Measurements from ENCODE around the gene ZNF582. TPM values are rescaled to one million over a fixed set of nuclear protein-coding genes. Genes with fewer than 3 reads are reported as not detected.

The ZNF582 gene
- 1.4 TPM for total RNA-seq

GRCh38 chr19:56393119-56394012 lies at the start of gene ZNF582:
Gene ZNF582, minus strand, starts transcription at chr19:56393534. Its CDS starts 1,782 bp downstream, at chr19:56391752.
- no peaks in the 10 kb centered on the region for H3K27me3 ChIP-seq (ENCODE audit: insufficient read depth, low read length)
- H3K4me1 ChIP-seq (ENCODE audit: insufficient read depth, low read length), result peaks cover 3% of the 10 kb centered on the region
- peaks cover 18% of the 10 kb centered on the region for H3K9me3 ChIP-seq (ENCODE audit: low read depth, low read length)
- H3K4me3 ChIP-seq (ENCODE audit: low read length), result peak within 1 kb of the TSS; percentile 60

GRCh38 chr19:56441206-56441792 lies 48.0 kb upstream of the ZNF582 start:
- Histone ChIP-seq H3K9me3 (ENCODE audit: low read depth, low read length) (peaks cover 85% of the 10 kb centered on the region), H3K27me3 (ENCODE audit: insufficient read depth, low read length) (no peaks in the 10 kb centered on the region), H3K4me3 (ENCODE audit: low read length) (no peak overlapping the region), H3K4me1 (ENCODE audit: insufficient read depth, low read length) (no peaks in the 10 kb centered on the region)

GRCh38 chr19:56423985-56424353 lies 30.6 kb upstream of the ZNF582 start:
- peaks cover 100% of the 10 kb centered on the region for H3K9me3 ChIP-seq (ENCODE audit: low read depth, low read length)
- H3K4me3 ChIP-seq (ENCODE audit: low read length), result no peak overlapping the region
- H3K4me1 ChIP-seq (ENCODE audit: insufficient read depth, low read length), result no peaks in the 10 kb centered on the region
- no peaks in the 10 kb centered on the region for H3K27me3 ChIP-seq (ENCODE audit: insufficient read depth, low read length)

- H3K27me3 ChIP-seq (ENCODE audit: insufficient read depth, low read length), result no peaks in the 10 kb centered on the region
- no peaks in the 10 kb centered on the region for H3K4me1 ChIP-seq (ENCODE audit: insufficient read depth, low read length)
- H3K4me3 ChIP-seq (ENCODE audit: low read length), result no peak overlapping the region
- H3K9me3 ChIP-seq (ENCODE audit: low read depth, low read length), result peaks cover 100% of the 10 kb centered on the region
These were observed 30.1 kb upstream of the ZNF582 start for GRCh38 chr19:56423276-56423984.

- Histone ChIP-seq H3K27me3 (ENCODE audit: insufficient read depth, low read length) (no peaks in the 10 kb centered on the region), H3K4me1 (ENCODE audit: insufficient read depth, low read length) (peaks cover 19% of the 10 kb centered on the region), H3K4me3 (ENCODE audit: low read length) (no peak overlapping the region), H3K9me3 (ENCODE audit: low read depth, low read length) (peaks cover 37% of the 10 kb centered on the region)
These were observed 11.7 kb upstream of the ZNF582 start for GRCh38 chr19:56405062-56405461.

GRCh38 chr19:56404705-56405056 lies 11.3 kb upstream of the ZNF582 start:
- peaks cover 37% of the 10 kb centered on the region for H3K9me3 ChIP-seq (ENCODE audit: low read depth, low read length)

GRCh38 chr19:56403764-56404704 lies 10.7 kb upstream of the ZNF582 start, which contains the start of gene ZNF583:
Gene ZNF583, plus strand, starts transcription at chr19:56404332. Its CDS starts 2,783 bp downstream, at chr19:56407115.
- Histone ChIP-seq H3K4me1 (ENCODE audit: insufficient read depth, low read length) (peaks cover 19% of the 10 kb centered on the region), H3K4me3 (ENCODE audit: low read length) (peak within 1 kb of the TSS; percentile 71), H3K9me3 (ENCODE audit: low read depth, low read length) (peaks cover 36% of the 10 kb centered on the region), H3K27me3 (ENCODE audit: insufficient read depth, low read length) (no peaks in the 10 kb centered on the region)

More at GRCh38 chr19:56404705-56405056, 11.3 kb upstream of the ZNF582 start:
- Histone ChIP-seq H3K27me3 (ENCODE audit: insufficient read depth, low read length) (no peaks in the 10 kb centered on the region), H3K4me1 (ENCODE audit: insufficient read depth, low read length) (peaks cover 19% of the 10 kb centered on the region), H3K4me3 (ENCODE audit: low read length) (peak overlapping the region; percentile 71)

- H3K27me3 ChIP-seq (ENCODE audit: insufficient read depth, low read length), result no peaks in the 10 kb centered on the region
- H3K4me3 ChIP-seq (ENCODE audit: low read length), result peak overlapping the region; percentile 71
- peaks cover 28% of the 10 kb centered on the region for H3K9me3 ChIP-seq (ENCODE audit: low read depth, low read length)
- H3K4me1 ChIP-seq (ENCODE audit: insufficient read depth, low read length), result peaks cover 19% of the 10 kb centered on the region
These were observed 9.9 kb upstream of the ZNF582 start for GRCh38 chr19:56403261-56403660.

- Histone ChIP-seq H3K4me3 (ENCODE audit: low read length) (no peak overlapping the region), H3K27me3 (ENCODE audit: insufficient read depth, low read length) (no peaks in the 10 kb centered on the region), H3K4me1 (ENCODE audit: insufficient read depth, low read length) (peaks cover 19% of the 10 kb centered on the region), H3K9me3 (ENCODE audit: low read depth, low read length) (peaks cover 17% of the 10 kb centered on the region)
These were observed 7.2 kb upstream of the ZNF582 start for GRCh38 chr19:56400485-56400884.

GRCh38 chr19:56398809-56399208 lies 5.5 kb upstream of the ZNF582 start:
- H3K27me3 ChIP-seq (ENCODE audit: insufficient read depth, low read length), result no peaks in the 10 kb centered on the region
- no peak overlapping the region for H3K4me3 ChIP-seq (ENCODE audit: low read length)
- peaks cover 27% of the 10 kb centered on the region for H3K9me3 ChIP-seq (ENCODE audit: low read depth, low read length)
- H3K4me1 ChIP-seq (ENCODE audit: insufficient read depth, low read length), result peaks cover 8% of the 10 kb centered on the region

GRCh38 chr19:56383826-56384605 lies 9.3 kb downstream of the ZNF582 start:
- peaks cover 59% of the 10 kb centered on the region for H3K9me3 ChIP-seq (ENCODE audit: low read depth, low read length)
- no peaks in the 10 kb centered on the region for H3K27me3 ChIP-seq (ENCODE audit: insufficient read depth, low read length)
- no peak overlapping the region for H3K4me3 ChIP-seq (ENCODE audit: low read length)
- H3K4me1 ChIP-seq (ENCODE audit: insufficient read depth, low read length), result no peaks in the 10 kb centered on the region

GRCh38 chr19:56377105-56377924 lies 16.0 kb downstream of the ZNF582 start:
- H3K4me1 ChIP-seq (ENCODE audit: insufficient read depth, low read length), result no peaks in the 10 kb centered on the region
- no peak overlapping the region for H3K4me3 ChIP-seq (ENCODE audit: low read length)
- peaks cover 73% of the 10 kb centered on the region for H3K9me3 ChIP-seq (ENCODE audit: low read depth, low read length)
- H3K27me3 ChIP-seq (ENCODE audit: insufficient read depth, low read length), result no peaks in the 10 kb centered on the region

- peaks cover 9% of the 10 kb centered on the region for H3K4me1 ChIP-seq (ENCODE audit: insufficient read depth, low read length)
- peaks cover 44% of the 10 kb centered on the region for H3K9me3 ChIP-seq (ENCODE audit: low read depth, low read length)
- no peak overlapping the region for H3K4me3 ChIP-seq (ENCODE audit: low read length)
- H3K27me3 ChIP-seq (ENCODE audit: insufficient read depth, low read length), result no peaks in the 10 kb centered on the region
These were observed 21.1 kb downstream of the ZNF582 start for GRCh38 chr19:56372281-56372680.
